SU-DHL-6 (cell line): ENCODE results near the gene RPL10.

Experiments
- H2AFZ ChIP-seq: fragments of 200-600 bp; sonication (generic); 2 replicates; pipeline ENCODE4 v1.6.1; 2014; ENCODE audit warnings: low read depth, mild to moderate bottlenecking, moderate library complexity, mixed read lengths, antibody characterized with exemption, low read length; ENCODE audit not compliant: severe bottlenecking
- H3F3A ChIP-seq: fragments of 200-600 bp; shearing (Covaris generic); 2 replicates; pipeline ENCODE4 v1.6.0; 2016; ENCODE audit warnings: antibody characterized with exemption, mild to moderate bottlenecking; ENCODE audit not compliant: insufficient read depth
- H3K27ac ChIP-seq: fragments of 200-600 bp; sonication (generic); 2 replicates; pipeline ENCODE4 v1.5.1; 2016; ENCODE audit warnings: low read depth, mild to moderate bottlenecking, low read length, moderate library complexity, mixed read lengths
- H3K27me3 ChIP-seq: fragments of 200-600 bp; sonication (generic), shearing (Covaris generic); 2 replicates; pipeline ENCODE4 v1.6.0; 2014; ENCODE audit warnings: mild to moderate bottlenecking, low read length
- H3K36me3 ChIP-seq: fragments of 200-600 bp; sonication (generic); 2 replicates; pipeline ENCODE4 v1.6.1; 2014; ENCODE audit warnings: mild to moderate bottlenecking, low read length, mixed read lengths
- H3K4me2 ChIP-seq: fragments of 300-600, 200-600 bp; shearing (Covaris generic), sonication (generic); 2 replicates; pipeline ENCODE4 v1.6.0; 2014; ENCODE audit warnings: low read length, low read depth, mild to moderate bottlenecking; ENCODE audit not compliant: poor library complexity, severe bottlenecking
- H3K4me3 ChIP-seq: fragments of 200-600 bp; sonication (generic); 2 replicates; pipeline ENCODE4 v1.5.1; 2014; ENCODE audit warnings: antibody characterized with exemption, low read length, mild to moderate bottlenecking, mixed read lengths; ENCODE audit not compliant: insufficient read depth, poor library complexity, severe bottlenecking
- H3K79me2 ChIP-seq: fragments of 200-600 bp; sonication (generic); 2 replicates; pipeline ENCODE4 v1.6.1; 2014; ENCODE audit warnings: mild to moderate bottlenecking, low read length, moderate library complexity; ENCODE audit not compliant: insufficient read depth
- H3K9ac ChIP-seq: fragments of 200-600 bp; sonication (generic); 2 replicates; pipeline ENCODE4 v1.7.0; 2014; ENCODE audit warnings: mild to moderate bottlenecking, low read length
- H3K9me2 ChIP-seq: fragments of 200-600 bp; sonication (generic); replicated peaks from 2 replicates; pipeline ENCODE4 v1.6.1; 2014; ENCODE audit warnings: low read length; ENCODE audit not compliant: insufficient read depth
- H3K9me3 ChIP-seq: fragments of 200-600 bp; sonication (generic); 2 replicates; pipeline ENCODE4 v1.6.1; 2014; ENCODE audit warnings: low read length, mixed read lengths; ENCODE audit not compliant: insufficient read depth
- H4K20me1 ChIP-seq: fragments of 200-600 bp; sonication (generic); 2 replicates; pipeline ENCODE4 v1.6.1; 2014; ENCODE audit warnings: low read depth, mild to moderate bottlenecking, antibody characterized with exemption, low read length, moderate library complexity, mixed read lengths
- CTCF ChIP-seq: fragments of 200-600 bp; sonication (generic); IDR thresholded peaks from one replicate; pipeline ENCODE4 v1.5.1; 2017; ENCODE audit warnings: antibody characterized with exemption, mild to moderate bottlenecking, low read length, moderate library complexity; ENCODE audit not compliant: insufficient read depth, poor library complexity, severe bottlenecking
- EZH2phosphoT487 ChIP-seq: fragments of 200-600 bp; sonication (generic), shearing (Covaris generic); conservative IDR thresholded peaks from 2 replicates; pipeline ENCODE4 v1.6.1; 2018; ENCODE audit warnings: mild to moderate bottlenecking, antibody characterized with exemption, low read length, moderate library complexity, mixed read lengths

The RPL10 gene

GRCh38 chrX:154374313-154375155, 23.6 kb upstream of the RPL10 start, which contains the start of gene FLNA:
TSS of gene FLNA (minus strand) at chrX:154374634. CDS start at chrX:154371245, 3,389 bp downstream.
- no peak for TF ChIP-seq CTCF
- no peak for TF ChIP-seq EZH2phosphoT487
- Histone ChIP-seq H3K36me3 (no peaks in the 10 kb centered on the region), H3K9me3 (no peaks in the 10 kb centered on the region), H3K79me2 (peaks cover 10% of the 10 kb centered on the region), H3F3A (no peaks in the 10 kb centered on the region), H3K9me2 (no peaks in the 10 kb centered on the region), H2AFZ (no peak within 1 kb of the TSS), H3K27me3 (no peaks in the 10 kb centered on the region), H4K20me1 (no peaks in the 10 kb centered on the region), H3K4me3 (peak within 1 kb of the TSS; percentile 26), H3K27ac (no peak within 1 kb of the TSS), H3K4me2 (peak within 1 kb of the TSS; percentile 54), H3K9ac (peak within 1 kb of the TSS; percentile 53)

GRCh38 chrX:154375156-154375504, 23.0 kb upstream of the RPL10 start:
- no peaks in the 10 kb centered on the region for H3K9me3 ChIP-seq
- peak overlapping the region; percentile 54 for H3K4me2 ChIP-seq
- no peak overlapping the region for H3K4me3 ChIP-seq

GRCh38 chrX:154376774-154377173, 21.4 kb upstream of the RPL10 start:
- H3K27me3 ChIP-seq = no peaks in the 10 kb centered on the region
- H3K4me2 ChIP-seq = no peak overlapping the region
- H4K20me1 ChIP-seq = no peaks in the 10 kb centered on the region
- TF ChIP-seq CTCF = no peak
- H3K79me2 ChIP-seq = peaks cover 12% of the 10 kb centered on the region
- no peaks in the 10 kb centered on the region for H3F3A ChIP-seq
- H3K9me2 ChIP-seq = no peaks in the 10 kb centered on the region
- H3K4me3 ChIP-seq = no peak overlapping the region
- no peak overlapping the region for H3K9ac ChIP-seq
- no peaks in the 10 kb centered on the region for H3K36me3 ChIP-seq
- H2AFZ ChIP-seq = no peak overlapping the region
- no peaks in the 10 kb centered on the region for H3K9me3 ChIP-seq
- H3K27ac ChIP-seq = no peak overlapping the region

More at GRCh38 chrX:154375156-154375504, 23.0 kb upstream of the RPL10 start:
- Histone ChIP-seq H2AFZ (no peak overlapping the region), H3K36me3 (no peaks in the 10 kb centered on the region), H3K79me2 (peaks cover 11% of the 10 kb centered on the region), H3K27me3 (no peaks in the 10 kb centered on the region), H3K9me2 (no peaks in the 10 kb centered on the region), H3K27ac (no peak overlapping the region), H3F3A (no peaks in the 10 kb centered on the region), H4K20me1 (no peaks in the 10 kb centered on the region), H3K9ac (peak overlapping the region; percentile 53; the same call in 1 of the 2 replicates)
- TF ChIP-seq CTCF (no peak), EZH2phosphoT487 (no peak)
